Activated CD4-positive, alpha-beta T cell treated with anti-CD3 and anti-CD28 coated beads for 4 hours (primary cell): ENCODE measurements around the gene STS.

Experiments
- DNase-seq, 2 donors: peaks; one replicate each; pipeline ENCODE4 v3.0.0-alpha.2; 2020

STS gene, protein sequence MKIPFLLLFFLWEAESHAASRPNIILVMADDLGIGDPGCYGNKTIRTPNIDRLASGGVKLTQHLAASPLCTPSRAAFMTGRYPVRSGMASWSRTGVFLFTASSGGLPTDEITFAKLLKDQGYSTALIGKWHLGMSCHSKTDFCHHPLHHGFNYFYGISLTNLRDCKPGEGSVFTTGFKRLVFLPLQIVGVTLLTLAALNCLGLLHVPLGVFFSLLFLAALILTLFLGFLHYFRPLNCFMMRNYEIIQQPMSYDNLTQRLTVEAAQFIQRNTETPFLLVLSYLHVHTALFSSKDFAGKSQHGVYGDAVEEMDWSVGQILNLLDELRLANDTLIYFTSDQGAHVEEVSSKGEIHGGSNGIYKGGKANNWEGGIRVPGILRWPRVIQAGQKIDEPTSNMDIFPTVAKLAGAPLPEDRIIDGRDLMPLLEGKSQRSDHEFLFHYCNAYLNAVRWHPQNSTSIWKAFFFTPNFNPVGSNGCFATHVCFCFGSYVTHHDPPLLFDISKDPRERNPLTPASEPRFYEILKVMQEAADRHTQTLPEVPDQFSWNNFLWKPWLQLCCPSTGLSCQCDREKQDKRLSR

DNA sequence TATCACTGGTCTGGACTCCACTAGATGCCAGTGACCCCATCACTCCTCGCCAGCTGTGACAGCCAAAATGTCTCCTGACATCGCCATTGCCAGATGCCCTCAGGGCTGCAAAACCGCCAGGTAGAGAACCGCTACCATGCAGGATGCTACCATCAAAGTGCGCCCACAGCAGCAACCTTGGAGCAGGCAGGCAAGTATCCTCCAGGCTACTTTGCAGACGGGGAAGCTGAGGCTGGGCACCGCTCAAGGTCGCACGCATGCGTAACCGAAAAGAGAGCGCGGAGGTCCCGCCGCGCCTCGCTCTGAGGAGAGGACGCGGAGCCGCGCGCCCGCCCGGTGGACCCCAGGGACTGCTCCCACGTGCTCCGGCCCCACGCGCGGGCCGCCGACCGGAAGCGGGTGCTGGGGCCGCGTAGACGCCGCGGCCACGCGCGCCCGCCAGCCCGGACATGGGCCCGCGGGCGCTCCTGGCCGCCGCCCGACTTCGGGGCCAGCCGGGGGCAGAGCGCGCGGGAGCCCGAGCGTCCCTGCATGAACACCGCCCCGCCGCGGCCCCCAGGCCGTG is at the start of gene STS:
TSS of gene STS (plus strand) at position 300 of the 565 bp plus-strand sequence. CDS start 105,488 bp downstream, outside the sequence.
- DNase-seq: peak in 1 of 2 donors; percentile 45

DNA sequence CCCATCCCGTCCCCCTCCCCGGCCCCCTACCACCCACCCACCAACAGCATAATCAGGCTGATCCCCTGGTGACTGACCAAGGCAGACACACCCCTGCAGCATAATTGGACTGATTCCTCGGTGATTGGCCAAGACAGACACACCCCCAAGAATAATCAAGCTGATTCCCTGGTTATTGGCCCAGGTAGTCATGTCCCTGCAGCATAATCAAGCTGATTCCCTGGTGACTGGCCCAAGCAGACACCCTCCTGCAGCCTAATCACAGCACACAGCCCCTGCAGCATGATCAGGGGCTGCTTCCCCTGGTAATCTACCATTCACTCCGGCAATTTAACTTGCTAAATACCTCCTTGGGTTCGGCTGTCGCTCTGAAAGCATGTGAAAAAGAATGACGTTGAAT is 47.5 kb upstream of the STS start:
- DNase-seq: no peak

DNA sequence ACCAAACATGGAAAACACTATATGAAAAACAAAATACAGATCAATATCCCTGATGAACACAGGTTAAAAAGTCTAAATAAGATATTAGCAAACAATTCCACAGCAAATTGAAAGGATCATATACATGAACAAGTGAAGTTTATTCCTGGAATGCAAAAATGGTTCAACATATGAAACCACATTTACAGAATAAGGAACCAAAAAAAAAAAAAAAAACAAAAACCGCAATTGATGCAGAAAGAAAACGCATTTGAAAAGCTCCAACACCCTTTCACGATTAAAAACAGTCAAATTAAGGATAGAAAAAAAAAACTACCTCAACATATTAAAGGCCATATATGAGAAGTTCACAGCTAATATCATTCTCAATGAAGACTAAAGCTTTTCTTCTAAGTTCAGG is 45.4 kb upstream of the STS start:
- DNase-seq: no peak

DNA sequence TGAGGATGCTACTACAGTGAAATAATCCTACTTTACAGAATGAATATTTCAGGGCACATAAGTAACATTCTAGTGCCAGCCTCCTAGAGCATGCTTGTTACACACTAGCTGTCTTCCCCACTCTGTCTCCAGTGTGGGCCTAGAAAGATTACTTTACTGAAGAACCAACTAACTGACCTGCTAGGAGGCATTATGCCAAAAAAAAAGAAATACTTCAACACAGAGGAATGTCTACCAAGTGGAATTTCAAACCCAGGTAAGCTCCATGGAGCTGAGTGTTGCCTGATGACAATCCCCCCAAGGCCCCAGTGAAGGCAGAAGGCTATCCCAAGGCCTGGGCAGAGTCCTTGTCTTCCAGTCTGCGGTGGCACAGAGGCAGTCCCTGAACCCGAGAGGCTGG is 40.9 kb upstream of the STS start:
- no peak for DNase-seq

DNA sequence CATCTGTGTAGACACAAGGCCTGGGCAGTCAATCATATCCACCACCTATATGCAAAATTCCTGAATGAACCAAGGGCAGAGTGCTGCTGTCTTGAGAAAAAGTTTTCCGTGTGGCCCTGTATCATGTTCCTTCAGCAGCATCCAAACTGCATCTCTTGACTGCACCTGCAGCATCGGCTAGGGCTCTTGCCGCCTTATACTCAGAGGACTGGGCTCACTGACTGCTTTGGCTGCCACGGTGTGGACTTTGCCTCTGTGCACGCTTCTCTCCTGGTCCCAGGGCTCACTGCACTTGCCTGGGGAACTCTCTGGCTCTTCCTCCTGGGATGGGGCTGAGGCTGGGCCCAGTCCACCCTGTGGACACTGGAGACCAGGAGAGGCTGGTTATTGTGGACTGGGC is 39.5 kb upstream of the STS start:
- DNase-seq: no peak

DNA sequence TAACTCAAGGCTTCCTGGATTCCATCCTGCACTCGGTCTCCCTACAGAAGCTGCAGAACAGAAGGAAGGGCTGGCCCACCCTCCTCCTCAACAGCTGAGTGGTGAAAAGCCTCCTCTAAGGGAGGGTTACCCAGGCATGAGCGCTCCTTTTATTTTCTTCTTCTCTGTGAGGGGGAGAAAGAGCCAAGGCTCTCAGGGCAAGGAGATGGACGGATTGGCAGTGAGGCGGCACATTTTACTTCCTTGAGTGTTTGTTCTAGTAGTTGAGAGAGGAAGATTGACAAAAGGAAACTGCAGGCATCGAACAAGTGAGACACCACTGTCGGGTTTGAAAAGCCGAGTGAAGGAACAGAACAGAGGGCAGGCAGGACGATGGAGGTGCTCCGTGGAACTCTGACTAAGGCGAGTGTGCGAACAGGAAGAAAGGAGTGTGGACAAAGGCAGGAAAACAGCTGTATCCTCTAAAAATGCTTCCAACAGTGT is 38.4 kb upstream of the STS start:
- no peak for DNase-seq

DNA sequence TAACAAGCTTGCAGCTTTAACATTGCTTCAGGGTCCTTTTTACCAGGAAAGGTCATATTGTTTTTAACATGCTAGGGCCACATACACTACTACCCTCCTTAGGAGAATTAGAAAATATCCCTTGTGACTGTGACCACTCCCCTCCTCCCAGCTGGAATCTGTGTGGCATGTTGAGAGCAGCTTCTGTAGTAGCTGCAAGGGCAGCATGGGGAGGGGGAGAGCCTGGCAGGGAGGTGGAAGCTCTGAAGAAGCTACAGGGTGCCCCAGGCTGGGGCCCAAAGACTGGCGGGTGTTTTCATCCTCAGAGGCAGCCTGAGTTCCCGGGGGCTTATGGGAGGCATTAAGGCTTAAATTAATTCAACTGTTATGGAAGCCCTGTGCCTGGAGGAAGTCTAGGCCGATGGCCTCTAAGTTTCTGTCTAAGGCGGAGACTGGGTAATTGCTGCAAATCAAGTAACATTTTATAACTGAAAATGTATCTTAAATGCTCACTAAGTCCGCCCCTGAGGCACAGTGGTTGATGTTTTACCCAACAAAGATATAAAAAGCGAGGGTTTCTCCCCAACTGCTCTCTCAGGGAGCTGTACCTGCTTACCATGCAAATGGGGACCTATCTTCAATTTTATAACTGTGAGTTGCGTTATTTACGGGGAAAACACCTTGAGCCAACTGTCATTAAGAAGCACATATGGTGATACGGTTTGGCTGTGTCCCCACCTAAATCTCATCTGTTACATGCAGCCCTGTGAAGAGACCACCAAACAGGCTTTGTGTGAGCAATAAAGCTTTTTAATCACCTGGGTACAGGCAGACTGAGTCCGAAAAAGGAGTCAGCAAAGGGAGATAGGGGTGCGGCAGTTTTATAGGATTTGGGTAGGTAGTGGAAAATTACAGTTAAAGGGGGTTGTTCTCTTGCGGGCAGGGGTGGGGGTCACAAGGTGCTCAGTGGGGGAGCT is 37.4 kb upstream of the STS start:
- no peak for DNase-seq

DNA sequence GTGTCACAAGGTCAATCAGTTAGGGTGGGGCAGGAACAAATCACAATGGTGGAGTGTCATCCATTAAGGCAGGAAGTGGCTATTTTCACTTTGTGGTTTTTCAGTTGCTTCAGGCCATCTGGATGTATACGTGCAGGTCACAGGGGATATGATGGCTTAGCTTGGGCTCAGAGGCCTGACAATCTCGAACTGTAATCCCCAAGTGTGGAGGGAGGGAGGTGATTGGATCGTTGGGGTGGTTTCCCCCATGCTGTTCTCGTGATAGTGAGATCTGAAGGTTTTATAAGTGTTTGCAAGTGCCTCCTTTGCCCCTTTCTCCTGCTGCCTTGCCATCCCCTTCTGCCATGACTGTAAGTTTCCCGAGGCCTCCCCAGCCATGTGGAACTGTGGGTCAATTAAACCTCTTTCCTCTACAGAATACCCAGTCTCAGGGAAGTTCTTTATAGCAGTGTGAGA is 36.7 kb upstream of the STS start:
- no peak for DNase-seq

DNA sequence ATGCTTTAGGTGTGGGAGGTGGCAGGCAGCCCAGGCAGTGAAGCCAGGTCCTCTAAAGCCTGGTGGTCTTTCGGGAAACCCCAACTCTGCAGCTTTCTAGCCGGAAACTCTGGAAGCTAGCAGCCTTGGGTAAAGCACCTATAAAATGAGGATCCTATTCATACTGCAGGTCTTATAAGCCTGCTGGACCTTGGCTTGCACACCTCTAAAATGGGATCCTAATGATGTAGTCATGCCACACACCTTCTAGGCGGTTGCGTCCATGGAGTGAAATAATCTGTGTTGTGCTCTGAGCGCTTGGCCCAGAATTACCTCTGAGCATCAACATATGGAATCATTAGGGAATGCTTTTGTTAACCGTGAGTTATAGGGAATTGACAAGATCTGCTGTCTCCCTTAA is 36.0 kb upstream of the STS start:
- no peak for DNase-seq

DNA sequence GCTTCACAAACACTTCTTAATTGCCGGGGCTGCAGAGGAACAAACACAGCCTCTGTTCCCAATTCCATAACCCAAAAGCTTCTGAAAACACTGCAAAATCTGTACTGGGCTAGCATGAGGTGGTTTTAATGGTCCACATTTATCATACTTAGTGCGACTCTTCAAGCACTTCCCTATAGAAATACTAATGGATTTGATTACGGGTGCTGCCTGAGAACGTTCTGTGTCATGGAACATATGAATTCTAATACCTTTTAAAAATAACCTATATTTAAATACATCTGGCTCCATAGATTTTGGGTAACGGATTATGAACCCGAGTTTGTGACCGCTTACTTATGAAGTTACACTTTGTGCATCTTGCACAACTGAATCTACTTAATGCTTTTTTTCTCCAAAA is 35.4 kb upstream of the STS start:
- no peak for DNase-seq

DNA sequence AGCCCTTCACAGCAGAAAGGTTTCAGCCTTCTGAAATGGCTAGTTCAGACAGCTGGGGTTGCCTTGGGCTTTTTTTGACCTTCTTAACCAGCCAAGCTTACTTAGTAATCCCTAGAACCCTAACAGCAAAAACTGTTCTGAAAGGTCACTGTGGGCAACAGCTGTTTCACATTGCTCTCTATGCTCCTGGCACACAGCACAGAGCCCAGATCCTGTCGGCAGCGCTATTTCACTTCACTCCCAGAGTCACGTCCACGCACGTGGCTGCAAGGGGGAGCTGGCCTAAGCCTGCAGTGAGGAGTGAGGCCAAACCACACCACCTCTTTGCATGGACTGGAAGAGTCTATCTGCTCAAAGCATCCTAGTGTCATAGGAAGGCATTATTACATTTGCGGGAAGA is 32.0 kb upstream of the STS start:
- no peak for DNase-seq

DNA sequence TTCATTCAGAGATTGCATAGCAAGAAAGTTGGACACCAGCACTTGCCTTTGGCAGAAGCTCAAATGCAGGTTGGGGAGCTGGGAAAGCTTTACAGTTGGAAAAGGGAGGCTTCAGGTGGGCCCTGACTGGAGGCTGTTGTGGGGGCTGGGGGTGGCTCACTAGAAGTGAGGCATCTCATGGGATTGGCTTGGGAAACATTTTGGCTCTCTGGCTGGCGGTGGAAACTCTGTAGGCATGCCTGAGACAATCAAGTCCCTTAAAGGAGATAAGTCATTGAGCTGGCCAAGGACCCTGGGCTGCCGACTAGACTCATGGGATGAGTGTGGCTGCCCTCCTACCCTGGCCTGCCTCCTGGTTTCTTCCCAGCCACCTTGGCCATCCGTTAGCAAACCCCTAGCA is 31.4 kb upstream of the STS start:
- DNase-seq: no peak

DNA sequence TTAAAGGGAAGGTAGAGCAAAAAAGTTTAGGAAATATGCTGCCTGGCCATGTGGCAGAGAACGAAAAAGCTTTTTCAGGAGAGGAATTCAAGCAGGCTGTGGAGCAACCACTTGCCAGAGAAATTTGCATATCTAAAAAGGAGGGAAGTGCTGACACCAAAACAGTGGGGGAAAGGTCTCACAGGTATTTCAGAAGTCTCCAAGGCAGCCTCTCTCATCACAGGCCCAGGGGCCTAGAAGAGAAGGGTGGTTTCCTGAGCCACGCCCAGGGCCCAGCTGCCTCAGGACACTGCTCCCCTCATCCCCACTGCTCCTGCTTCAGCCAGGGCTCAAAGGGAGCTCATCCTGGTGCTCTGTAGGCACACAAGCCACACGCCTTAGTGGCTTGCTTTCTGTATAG is 29.9 kb upstream of the STS start:
- no peak for DNase-seq

DNA sequence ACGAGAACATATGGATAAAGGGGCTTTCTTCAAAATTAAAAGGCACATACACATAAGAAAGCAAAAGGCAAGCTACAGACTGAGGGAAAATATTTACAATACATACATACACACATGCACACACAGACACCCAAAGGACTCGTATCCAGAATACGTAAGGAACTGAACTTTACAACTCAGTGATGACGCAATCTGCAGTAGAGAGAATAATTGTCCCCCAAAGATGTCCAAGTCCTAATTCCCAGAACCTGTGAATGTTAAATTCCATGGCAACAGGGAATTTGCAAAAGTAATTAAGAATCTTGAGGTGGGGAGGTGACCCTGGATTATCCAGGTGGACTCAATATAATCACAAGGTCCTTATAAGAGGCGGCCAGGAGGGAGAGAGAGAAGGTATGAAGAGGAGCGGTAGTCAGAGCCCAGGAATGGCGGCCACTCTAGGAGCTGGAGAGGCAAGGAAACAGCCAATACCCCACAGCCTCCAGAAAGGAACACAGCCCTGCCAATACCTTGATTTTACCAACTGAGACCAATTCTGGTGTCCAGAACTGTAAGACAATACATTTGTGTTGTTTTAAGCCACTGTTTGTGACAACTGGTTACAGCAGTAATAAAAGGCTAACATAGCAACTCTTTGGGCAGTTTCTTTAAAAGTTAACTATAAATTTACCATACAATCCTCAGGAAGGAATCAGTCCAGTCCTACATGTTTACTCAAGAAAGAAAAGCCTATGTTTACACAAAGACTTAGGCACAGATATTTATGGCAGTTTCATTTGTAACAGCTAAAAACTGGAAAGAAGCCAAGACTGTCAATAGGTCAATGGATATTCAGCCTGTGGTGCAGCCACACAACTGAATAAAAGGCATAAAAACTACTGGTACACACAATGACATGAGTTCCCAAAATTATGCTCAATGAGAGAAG is 27.3 kb upstream of the STS start:
- no peak for DNase-seq

DNA sequence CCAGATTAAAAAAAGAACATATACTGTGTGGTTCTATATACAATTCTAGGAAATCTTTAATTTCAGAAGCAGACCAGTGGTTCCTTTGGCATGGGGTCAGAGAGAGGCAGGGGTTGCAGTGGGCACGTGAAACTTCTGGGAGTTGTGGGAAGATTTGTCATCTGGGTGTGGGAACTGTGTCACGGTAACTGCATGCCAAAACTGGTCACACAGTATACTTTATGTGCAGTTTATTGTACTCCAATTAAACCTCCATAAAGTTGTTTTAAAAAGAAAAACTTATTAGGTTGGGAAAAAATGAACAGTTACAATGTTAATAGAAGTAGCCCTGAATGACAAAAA is 26.7 kb upstream of the STS start:
- DNase-seq: no peak

DNA sequence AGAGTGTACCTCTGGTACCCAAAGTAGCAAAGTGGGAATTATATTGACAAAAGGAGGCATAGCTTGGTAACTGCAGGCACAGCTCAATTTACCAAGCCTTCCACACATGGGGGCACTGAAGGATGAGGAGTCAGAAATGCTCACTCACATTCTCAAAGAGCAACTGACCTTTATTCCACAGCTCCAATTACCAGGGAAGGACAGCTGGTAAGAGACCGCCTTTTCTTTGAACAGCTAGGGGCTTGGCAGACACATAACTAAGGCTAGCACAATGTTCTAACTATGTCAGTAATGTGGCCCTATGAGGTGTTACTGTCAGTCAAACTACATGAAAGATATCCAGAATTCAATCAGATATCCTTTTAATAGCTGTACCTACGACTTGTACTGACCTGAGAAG is 20.5 kb upstream of the STS start:
- no peak for DNase-seq

DNA sequence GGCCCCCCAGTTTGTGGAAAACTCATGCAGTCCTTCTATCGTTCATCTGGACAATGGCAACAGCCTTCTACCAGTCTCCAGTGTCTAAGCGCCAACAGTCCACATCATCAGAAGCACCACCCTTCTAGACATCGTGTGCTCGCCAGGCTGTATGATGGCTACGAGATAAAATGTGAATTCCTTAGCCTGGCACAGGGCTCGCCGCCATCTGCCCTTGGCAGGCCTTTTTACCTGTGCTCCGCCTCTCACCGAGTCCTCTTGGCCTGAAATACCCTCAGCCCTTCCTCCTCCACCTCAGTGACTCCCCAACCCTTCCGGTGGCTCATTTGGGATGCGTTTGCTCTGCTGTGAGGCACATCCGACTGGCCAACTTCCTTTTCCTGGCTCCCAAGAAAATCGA is 15.9 kb upstream of the STS start:
- no peak for DNase-seq

DNA sequence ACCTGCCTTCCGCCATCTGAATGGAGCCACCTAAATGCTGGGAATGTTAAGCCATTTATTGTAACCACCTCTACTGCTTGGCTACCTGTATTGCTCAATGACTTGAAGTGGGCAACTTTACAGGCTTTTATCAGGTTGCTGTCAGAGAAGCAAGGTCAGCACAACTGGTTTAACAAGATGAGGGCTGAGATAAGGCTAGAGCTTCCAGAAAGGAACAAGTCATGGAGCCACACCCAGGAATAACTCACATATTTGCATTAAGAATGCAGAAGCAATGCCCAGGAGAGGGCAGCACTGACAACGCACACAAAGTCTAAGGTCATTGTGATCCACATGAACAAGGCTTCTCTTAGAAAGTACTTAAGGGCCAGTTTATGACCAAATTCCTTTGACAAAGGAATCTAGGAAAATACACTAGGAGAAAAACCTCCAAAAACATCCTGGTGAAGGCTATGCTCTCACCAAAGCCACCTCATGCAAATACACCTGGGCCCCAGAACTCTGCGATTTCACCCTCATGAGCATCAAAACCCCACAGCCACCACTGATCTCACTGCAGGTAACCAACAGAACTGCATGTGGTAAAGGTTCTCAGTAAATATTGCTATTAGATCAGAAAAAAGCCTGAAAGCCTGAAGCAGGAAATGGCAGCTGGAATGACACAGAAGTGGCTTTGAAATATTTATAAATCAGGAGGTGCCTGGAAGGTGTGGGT is 15.0 kb upstream of the STS start:
- peak; percentile 1 to 31 for DNase-seq

DNA sequence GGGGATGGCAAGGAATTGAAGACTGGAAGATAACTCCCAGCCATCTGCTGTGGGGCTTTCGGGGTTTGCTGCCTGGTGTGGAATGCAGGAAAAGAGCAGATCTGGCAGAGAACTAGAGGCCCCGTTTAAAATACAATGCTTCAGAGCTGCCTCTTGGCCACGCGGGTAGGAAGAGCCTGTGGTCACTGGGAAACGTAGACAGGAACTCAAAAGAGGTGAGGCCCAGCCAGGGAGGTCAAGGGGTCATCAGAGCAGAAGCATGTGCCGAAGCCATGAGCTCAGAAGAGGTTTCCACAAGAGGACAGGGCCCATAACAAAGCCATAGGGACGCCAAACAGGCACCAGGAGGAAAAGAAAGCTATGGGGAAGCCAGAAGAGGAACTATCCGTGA is 14.5 kb upstream of the STS start:
- no peak for DNase-seq

DNA sequence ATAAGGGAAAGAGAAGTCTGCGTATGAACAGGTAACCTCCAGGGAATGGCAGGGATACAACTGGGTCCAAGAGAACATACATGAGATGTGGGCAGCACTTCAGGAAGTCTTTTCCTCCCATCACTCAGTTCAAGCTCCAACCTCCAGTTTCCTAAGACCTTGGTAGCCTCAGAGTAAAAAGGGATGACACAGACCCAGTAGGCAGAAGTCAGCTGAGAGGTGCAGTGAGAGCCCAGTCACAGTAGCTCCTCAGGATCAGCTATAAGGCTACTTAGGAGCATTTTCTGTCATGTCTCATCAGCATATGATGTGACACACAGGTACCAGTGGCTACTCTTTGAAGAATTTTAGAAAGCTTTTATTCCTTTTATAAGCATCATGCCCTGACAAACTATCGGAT is 12.5 kb upstream of the STS start:
- DNase-seq: no peak
